HG03108 (cell line): ENCODE results near the gene ZNF157.
A peak's percentile ranks its signal among the peaks of the same experiment; 100 is the strongest.
"Not testable (repeated sequence)": the region's sequence is repeated elsewhere in the genome, so short reads cannot be mapped to it uniquely, and the experiment has no call there.

ENCODE experiments used
- ATAC-seq: cut with Tn5 transposase; IDR thresholded peaks from one replicate; pipeline ENCODE4 v1.9.1; 2021; ENCODE audit warnings: moderate library complexity; ENCODE audit not compliant: unreplicated experiment

The ZNF157 gene

DNA sequence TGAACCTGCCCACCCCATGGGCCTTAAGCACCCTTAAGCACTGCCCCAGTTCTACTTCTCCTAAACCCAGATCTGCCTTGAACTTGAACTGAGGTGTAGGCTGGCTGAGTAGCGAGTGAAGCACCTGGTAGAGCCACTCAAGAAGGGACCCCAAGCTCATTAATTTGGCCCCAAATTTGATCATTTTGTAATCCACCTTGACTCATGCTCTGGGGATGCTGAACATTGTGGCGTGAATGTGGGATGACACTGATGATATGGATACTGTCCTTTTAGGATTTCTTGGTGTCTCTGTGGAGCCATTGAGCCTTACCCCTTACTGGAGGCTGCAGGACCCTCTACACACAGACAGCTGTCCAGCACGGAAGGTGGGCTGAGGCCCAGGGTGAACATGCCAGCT, at the start of gene ZNF157:
Gene ZNF157 (plus strand): TSS at position 301 of the 400 bp plus-strand sequence. CDS start 91 bp downstream, at position 392.
- no peak for ATAC-seq

DNA sequence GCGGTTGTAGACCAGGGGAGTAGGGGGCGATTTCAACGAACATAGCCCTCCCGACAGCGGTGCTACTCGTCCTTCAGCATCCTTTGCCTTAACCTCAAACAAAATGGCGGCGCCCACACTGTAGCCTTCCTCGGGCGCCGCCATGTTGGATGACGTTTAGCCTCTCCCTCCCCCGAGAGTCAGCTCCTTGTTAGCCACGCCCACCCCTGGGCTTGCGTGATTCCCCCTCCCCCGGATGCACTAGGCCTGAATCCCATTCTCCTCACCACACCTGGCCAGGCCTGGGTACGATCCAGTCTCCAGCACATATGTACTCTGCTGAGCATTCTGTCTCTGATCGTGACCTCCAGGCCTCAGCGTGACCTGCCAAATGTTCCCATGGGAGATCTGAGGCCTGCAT, 49.0 kb upstream of the ZNF157 start:
- ATAC-seq = no peak

- no peak for ATAC-seq
These were observed 48.5 kb upstream of the ZNF157 start for GRCh38 chrX:47321823-47322371.

DNA sequence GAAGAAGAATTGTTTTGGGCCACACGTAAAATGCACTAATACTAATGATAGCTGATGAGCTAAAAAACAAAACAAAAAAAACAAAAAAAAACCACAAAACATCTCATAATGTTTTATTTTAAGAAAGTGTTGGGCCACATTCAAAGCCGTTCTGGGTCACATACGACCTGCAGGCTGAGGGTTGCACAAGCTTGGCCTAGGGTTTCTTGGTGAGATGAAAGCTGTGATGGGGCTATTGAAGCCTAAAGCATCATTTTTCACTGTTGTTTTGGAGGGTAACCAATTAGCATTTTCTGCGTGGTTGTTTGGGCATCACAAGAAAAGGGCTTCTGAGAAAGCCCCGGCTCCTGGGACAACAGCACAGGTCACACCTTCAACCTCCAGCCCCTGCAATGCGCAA, 42.5 kb upstream of the ZNF157 start:
- no peak for ATAC-seq

GRCh38 chrX:47332729-47333128, 37.6 kb upstream of the ZNF157 start:
- ATAC-seq = not testable (repeated sequence)

- no peak for ATAC-seq
These were observed 18.7 kb upstream of the ZNF157 start for GRCh38 chrX:47351706-47352105.

DNA sequence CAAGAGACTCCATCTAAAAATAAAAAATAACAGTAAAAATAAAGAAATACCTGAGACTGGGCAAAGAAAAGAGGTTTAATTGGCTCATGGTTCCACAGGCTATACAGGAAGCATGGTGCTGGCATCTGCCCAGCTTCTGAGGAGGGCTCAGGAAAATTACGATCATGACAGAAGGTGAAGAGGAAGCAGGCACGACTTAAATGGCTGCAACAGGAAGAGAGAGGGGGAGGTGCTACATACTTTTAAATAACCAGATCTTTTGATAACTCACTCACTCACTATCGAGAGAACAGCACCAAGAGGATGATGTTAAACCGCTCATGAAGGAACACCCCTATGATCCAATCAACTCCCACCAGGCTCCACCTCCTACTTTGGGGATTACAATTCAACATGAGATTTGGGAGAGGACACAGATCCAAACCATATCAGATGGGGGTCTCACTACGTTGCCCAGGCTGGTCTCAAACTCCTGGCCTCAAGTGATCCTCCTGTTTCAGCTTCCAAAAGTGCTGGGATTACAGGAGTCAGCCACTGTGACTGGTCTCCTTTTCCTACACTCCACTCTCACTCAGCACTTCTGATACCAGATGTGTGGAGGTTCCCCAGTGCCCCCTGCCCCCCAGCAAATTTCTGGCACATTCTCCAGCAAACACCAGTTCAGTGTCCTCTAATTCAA, 11.9 kb upstream of the ZNF157 start:
- no peak for ATAC-seq

- ATAC-seq = no peak
These were observed 9.8 kb upstream of the ZNF157 start for GRCh38 chrX:47360423-47361179.

- ATAC-seq = peak; percentile 86
These were observed 8.6 kb upstream of the ZNF157 start for GRCh38 chrX:47361538-47362511.

- no peak for ATAC-seq
These were observed 4.2 kb upstream of the ZNF157 start for GRCh38 chrX:47366041-47366722.

DNA sequence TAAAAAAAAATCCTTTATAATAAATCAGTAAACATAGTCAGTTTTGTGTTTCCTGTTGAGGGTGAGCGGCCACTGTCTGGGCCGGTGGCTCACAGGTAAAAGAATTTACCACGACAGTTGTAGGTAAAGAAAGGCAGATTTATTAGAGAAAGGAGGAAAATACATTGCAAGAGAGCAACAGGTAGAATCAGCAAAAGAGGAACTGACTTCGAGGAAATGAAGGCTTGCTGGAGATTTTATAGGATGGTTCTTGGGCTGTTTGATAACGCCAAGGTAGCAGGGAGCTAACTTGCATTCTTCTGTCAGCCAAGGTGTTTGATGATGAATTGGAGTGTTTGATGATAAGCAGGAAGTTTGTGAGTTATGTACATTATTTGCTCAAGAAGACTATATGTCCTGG, 2.8 kb downstream of the ZNF157 start:
- no peak for ATAC-seq

DNA sequence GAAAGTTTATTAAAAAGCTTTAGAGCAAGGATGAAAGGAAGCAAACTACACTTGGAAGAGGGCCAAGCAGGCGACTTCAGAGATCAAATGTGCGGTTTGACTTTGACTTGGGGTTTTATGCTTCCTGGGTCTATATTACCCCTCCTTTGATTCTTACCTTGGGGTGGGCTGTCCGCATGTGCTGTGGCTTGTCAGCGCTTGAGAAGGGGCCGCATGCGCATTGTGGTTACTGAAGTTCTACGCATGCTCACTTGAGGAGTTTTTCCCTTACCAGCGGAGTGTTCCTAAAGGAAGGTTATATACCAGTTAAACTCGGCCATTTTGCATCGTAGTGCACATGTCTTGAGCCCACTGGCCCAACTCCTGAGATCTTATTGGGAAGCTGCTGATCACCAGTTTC, 9.9 kb downstream of the ZNF157 start:
- no peak for ATAC-seq

- not testable (repeated sequence) for ATAC-seq
These were observed 10.5 kb downstream of the ZNF157 start for GRCh38 chrX:47380837-47381236.

DNA sequence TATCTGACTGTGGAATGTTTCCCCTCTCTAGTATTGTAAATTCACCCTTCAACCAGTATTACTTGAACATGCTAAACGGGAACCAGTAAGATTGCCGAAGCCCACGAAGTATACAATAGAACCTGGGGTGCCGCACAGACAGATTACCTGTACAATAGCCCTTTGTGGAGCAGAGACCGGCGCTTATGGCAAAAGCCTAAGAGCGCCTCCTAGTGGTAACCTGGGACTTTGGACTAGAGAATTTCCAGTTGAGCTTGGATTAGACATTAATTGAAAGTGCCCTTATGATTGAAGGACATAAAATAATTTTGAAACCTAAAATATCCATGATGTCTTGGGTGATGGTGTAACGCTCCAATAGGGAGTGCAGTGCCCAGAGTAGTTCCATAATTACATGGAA, 14.1 kb downstream of the ZNF157 start:
- peak; percentile 58 for ATAC-seq

DNA sequence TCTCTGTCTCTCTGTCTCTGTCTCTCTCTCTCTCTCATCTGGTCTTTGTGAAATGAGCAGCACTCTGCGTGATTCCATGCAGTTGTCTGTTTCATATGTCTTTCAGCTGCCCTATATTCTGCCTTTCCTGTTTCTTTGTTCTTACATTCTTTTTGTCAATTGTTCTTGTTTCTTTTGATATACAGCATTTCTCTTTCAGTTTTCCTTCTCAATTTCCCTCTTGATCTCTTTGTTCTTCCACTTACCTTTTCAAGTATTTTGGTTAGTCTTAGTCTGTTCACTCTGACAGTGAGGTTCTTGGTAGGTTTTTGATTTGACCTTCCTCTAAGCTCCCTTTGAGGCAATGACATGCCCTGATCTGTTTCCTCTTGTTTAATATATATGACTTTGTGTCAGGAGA, 20.4 kb downstream of the ZNF157 start:
- ATAC-seq = no peak

DNA sequence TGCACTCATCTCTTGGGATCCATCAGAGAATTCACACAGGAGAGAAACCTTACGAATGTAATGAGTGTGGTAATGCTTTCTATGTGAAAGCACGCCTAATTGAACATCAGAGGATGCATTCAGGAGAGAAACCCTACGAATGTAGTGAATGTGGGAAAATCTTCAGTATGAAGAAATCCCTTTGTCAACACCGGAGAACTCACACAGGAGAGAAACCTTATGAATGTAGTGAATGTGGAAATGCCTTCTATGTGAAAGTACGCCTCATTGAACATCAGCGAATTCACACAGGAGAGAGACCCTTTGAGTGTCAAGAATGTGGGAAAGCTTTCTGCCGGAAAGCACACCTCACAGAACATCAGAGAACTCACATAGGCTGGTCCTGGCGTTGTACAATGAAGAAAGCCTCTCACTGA, 42.8 kb downstream of the ZNF157 start:
- ATAC-seq = no peak

DNA sequence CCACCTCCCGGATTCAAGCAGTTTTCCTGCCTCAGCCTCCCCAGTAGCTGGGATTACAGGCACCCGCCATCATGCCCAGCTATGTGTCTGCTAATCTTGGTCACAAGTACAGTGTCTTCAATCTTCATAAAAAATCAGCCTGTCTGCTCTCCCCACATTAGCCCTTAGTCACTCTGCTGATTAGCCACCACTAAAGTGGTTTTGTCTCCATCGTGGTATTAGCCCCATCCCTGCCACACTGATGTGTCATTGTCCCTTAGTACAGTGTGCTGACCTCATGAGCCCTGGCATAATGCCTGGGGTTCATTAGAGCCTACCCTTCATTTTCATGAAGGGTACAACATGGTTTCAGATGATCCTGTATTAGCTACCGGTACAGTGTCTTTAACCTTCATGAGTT, 49.9 kb downstream of the ZNF157 start:
- no peak for ATAC-seq

DNA sequence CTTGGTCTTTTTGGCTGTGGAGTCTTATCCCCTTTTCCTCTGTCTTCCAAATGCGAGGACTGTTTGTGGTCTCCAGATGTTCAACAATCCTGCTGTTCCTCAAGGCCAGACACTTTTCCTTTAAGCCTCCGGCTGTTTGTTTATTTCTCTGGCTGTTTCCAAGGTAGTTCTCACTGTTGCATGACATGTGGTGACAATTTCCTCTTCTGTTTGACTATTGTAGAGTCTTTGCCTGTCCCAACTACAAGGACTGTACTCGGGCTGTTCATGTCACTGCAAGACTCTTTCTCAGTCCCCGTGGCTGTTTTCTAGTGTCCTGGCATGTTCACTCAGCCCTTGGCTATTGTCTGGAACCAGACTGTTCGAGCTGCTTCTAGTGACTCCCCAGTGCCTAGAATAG, 50.6 kb downstream of the ZNF157 start:
- no peak for ATAC-seq

DNA sequence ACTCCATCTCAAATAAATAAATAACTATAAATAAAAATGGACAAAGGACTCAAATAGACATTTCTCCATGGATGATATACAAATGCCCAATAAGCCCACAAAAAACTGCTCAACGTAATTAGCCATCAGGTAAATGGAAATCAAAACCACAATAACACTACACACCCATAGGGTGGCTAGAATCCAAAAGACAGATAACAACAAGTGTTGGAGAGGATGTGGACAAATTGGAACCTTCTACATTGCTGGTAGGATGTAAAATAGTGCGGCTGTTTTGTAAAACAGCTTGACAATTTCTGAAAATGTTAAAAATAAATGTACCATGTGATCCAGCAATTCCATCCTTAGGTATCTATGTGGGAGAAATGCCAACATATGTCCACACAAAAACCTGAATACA, 52.1 kb downstream of the ZNF157 start:
- ATAC-seq = no peak

DNA sequence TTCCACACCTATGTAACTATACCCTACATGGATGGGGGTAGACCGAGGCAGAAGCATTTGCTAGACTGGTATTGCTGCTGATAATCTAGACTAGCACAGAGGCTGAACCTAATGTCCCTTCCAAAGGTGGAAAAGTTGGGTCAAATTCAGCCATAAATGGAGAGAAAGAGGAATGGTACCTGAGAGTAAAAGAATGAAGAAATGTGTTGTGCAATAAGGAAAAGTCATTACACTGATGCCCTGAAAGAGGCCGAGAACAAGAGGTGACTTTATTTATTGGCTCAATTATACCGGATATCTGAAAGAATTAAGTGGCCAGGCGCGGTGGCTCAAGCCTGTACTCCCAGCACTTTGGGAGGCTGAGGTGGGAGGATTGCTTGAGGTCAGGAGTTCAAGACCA, 60.5 kb downstream of the ZNF157 start:
- no peak for ATAC-seq
